Prostate gland (tissue), 2 donors: ENCODE data around the gene ZNF212.

Experiments
- CTCF ChIP-seq, 4 experiments: fragments of 200-600 bp in 2 of 4; fragments of 450-650 bp in 2 of 4; sonication (generic) in 2 of 4; IDR thresholded peaks; 1 replicate in 3 of 4; 2 replicates in 1 of 4; pipeline ENCODE4 v1.5.1; 2016 to 2019; ENCODE audit warnings: antibody characterized with exemption in 4 of 4, mild to moderate bottlenecking in 2 of 4, moderate library complexity in 2 of 4
- POLR2A ChIP-seq: fragments of 450-650 bp; IDR thresholded peaks from one replicate; pipeline ENCODE4 v1.6.1; 2016; ENCODE audit warnings: antibody characterized with exemption, mild to moderate bottlenecking
- POLR2AphosphoS5 ChIP-seq: sonication (generic); formaldehyde crosslinking; IDR thresholded peaks from one replicate; pipeline ENCODE4 v1.6.1; 2017; ENCODE audit warnings: antibody characterized with exemption

GRCh38 chr7:149191851-149192250 is 47.6 kb upstream of the ZNF212 start:
- TF ChIP-seq CTCF (IDR thresholded peaks at IDR 0.05) = no peak
- TF ChIP-seq POLR2A = no peak
- no peak for TF ChIP-seq POLR2AphosphoS5
